Immature natural killer cell (primary cell): ENCODE results near the gene HARBI1. TPM values are rescaled to one million over a fixed set of nuclear protein-coding genes. Genes with fewer than 3 reads are reported as not detected.

Experiments
- DNase-seq, 3 donors: peaks; one replicate each; pipeline ENCODE4 v3.0.0; 2022; ENCODE audit warnings: mixed read lengths in 1 of 3
- H3K27ac Mint-ChIP-seq, 6 donors: one replicate each; pipeline ENCODE4 v1.8.0; 2020; ENCODE audit warnings: mixed read lengths in 6 of 6, mild to moderate bottlenecking in 5 of 6, inconsistent platforms in 4 of 6, moderate library complexity in 3 of 6
- H3K27me3 Mint-ChIP-seq, 3 donors: one replicate each; pipeline ENCODE4 v1.8.0; 2020 to 2021; ENCODE audit warnings: low read depth in 3 of 3, mild to moderate bottlenecking in 3 of 3, mixed read lengths in 3 of 3, moderate library complexity in 3 of 3, inconsistent platforms in 1 of 3
- H3K36me3 Mint-ChIP-seq, 3 donors: one replicate each; pipeline ENCODE4 v1.8.0; 2020; ENCODE audit warnings: mixed read lengths in 3 of 3, inconsistent platforms in 2 of 3, mild to moderate bottlenecking in 2 of 3
- H3K4me1 Mint-ChIP-seq, 2 donors: one replicate each; pipeline ENCODE4 v1.8.0; 2020; ENCODE audit warnings: inconsistent platforms in 2 of 2, mild to moderate bottlenecking in 2 of 2, mixed read lengths in 2 of 2, moderate library complexity in 1 of 2
- H3K4me3 Mint-ChIP-seq, 5 donors: one replicate each; pipeline ENCODE4 v1.8.0; 2020; ENCODE audit warnings: mild to moderate bottlenecking in 5 of 5, mixed read lengths in 5 of 5, inconsistent platforms in 3 of 5, moderate library complexity in 3 of 5
- H3K9me3 Mint-ChIP-seq, 6 donors: one replicate each; pipeline ENCODE4 v1.8.0; 2020; ENCODE audit warnings: mild to moderate bottlenecking in 6 of 6, mixed read lengths in 6 of 6, inconsistent platforms in 4 of 6, moderate library complexity in 3 of 6
- polyA plus RNA-seq, 3 donors: library from polyadenylated mRNA; unstranded; fragments of 300-500 nt; fragmentation: Illumina TruSeq; gene quantifications; one replicate each; pipeline ENCODE4 v1.2.3, GENCODE V29; 2021

HARBI1 gene
- polyA plus RNA-seq, 3 donors from 2014 or later, result 1.3 to 9.9 (median 2.9) TPM

DNA sequence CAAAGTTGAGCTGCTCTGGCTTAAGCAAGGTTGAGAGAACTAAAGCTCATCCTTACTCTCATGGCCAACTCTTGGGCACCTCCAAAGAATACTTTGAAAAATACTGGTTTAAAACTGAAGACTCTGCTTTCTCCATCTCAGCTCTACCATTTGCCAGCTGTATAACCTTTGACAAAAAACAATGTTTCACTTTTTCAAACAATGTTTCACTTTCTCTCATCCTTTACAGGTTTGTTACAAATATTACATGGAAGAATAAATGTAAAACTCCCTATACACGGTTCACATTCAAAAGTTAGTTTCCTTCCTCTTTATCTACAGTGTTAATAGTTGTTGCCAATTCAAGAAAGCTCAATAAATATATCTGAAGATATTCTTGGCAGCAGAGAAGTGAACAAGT is 42.4 kb downstream of the HARBI1 start:
- H3K4me3 Mint-ChIP-seq, result no peak overlapping the region
- no peaks in the 10 kb centered on the region for H3K27me3 Mint-ChIP-seq
- no peak for DNase-seq
- H3K27ac Mint-ChIP-seq, result peak overlapping the region in 3 of 6 donors; percentile 25 to 48 (median 46)
- H3K36me3 Mint-ChIP-seq, result peaks cover 0 to 12% (median 4%) of the 10 kb centered on the region in 3 donors
- peaks cover 38 to 62% of the 10 kb centered on the region in 2 donors for H3K4me1 Mint-ChIP-seq
- H3K9me3 Mint-ChIP-seq, result no peaks in the 10 kb centered on the region

DNA sequence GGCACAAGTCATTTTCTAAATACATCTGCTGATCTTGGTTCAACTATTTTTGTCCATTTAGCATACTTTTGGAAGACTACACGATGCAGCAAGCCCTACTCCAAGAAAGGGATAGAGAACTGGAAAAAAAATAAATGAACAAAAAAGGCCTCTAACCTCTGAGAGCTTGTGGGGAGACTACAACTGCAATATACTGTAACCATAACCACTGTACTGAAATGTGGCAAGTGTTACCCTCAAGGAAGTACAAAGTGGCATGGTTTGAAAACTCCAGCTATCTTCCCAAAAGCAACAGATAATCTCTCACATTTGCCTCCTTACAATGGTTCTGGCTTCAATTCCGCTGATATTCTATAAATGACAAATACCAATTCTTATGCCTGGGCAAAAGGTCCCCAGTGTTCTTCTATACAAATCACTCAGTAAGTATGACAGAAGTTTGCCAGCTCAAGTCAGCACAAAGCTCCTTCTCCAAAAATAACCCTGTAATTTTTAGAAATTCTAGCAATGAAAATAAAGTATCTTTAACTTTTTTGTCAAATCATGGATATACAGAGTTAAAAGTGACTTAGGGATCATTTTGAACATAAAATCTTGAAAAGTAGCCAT is 46.1 kb downstream of the HARBI1 start:
- Mint-ChIP-seq H3K4me1 (peaks cover 30 to 38% of the 10 kb centered on the region in 2 donors), H3K4me3 (peak overlapping the region in 4 of 5 donors; percentile 19 to 49 (median 39)), H3K27ac (peak overlapping the region in 5 of 6 donors; percentile 8 to 43 (median 12)), H3K36me3 (peaks cover 0 to 11% (median 4%) of the 10 kb centered on the region in 3 donors), H3K27me3 (no peaks in the 10 kb centered on the region), H3K9me3 (no peaks in the 10 kb centered on the region)
- peak in 1 of 3 donors; percentile 8 for DNase-seq

DNA sequence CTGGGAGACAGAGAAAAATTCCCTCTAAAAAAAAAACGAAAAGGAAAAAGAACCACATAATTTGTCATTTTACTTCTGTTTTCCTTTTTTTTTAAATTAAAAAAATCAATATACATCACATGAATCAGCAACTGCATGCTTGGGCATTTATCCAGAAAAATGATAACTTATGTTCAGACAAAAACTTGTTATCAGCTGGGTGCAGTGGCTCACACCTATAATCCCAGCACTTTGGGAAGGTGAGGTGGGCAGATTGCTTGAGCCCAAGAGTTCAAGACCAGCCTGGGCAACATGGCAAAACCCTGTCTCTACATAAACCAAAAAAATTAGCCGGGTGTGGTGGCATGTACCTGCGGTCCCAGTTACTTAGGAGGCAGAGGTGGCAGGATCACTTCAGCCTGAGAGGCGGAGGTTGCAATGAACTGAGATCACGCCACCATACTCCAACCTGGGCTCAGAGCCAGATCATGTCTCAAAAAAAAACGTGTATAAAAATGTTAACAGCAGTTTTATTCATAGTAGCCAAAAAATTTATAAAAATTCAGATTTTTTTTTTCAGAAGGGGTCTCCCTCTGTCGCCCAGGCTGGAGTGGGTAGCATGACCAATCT is 51.7 kb downstream of the HARBI1 start:
- no peaks in the 10 kb centered on the region for H3K27me3 Mint-ChIP-seq
- H3K4me3 Mint-ChIP-seq, result no peak overlapping the region
- H3K36me3 Mint-ChIP-seq, result no peaks in the 10 kb centered on the region
- H3K9me3 Mint-ChIP-seq, result no peaks in the 10 kb centered on the region
- DNase-seq, result no peak
- H3K27ac Mint-ChIP-seq, result no peak overlapping the region
- peaks cover 18 to 28% of the 10 kb centered on the region in 2 donors for H3K4me1 Mint-ChIP-seq

DNA sequence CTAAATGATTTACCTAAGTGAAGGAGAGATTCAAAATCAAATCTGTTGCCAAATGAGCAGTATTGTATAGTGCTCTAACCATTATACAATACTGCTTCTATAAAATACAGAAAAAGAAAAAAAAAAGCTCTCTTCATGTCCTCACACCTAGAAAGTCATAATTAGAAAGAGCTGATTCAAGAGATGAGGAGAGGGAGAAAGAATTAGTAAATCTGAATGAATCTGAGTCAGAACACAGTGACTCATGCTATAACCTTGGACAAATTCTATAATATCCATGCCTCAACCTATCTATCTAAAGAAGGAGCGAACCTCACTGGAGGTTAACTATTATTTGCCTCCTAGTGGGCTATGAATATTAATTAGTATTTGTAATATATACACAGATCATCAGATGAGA is 52.6 kb downstream of the HARBI1 start:
- Mint-ChIP-seq H3K9me3 (no peaks in the 10 kb centered on the region), H3K36me3 (no peaks in the 10 kb centered on the region), H3K4me3 (no peak overlapping the region), H3K27ac (no peak overlapping the region), H3K4me1 (peaks cover 25 to 34% of the 10 kb centered on the region in 2 donors), H3K27me3 (no peaks in the 10 kb centered on the region)
- DNase-seq, result no peak

DNA sequence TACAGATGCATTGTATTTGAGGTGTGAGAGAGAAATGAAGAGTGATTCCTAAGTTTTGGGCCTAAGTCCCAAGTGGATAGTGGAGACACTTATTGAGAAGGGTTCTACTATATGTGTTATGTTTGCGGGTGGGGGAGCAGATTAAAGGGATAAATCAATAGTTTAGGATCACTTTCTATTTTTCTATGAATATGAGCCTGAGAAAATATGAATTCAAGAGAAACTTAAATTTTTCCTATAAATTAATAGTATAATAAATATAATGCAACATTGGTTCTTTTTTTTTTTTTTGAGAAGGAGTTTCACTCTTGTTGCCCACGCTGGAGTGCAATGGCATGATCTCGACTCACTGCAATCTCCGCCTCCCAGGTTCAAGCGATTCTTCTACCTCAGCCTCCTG is 54.5 kb downstream of the HARBI1 start:
- H3K4me3 Mint-ChIP-seq, result no peak overlapping the region
- DNase-seq, result no peak
- no peaks in the 10 kb centered on the region for H3K36me3 Mint-ChIP-seq
- H3K4me1 Mint-ChIP-seq, result peaks cover 34 to 44% of the 10 kb centered on the region in 2 donors
- no peaks in the 10 kb centered on the region for H3K27me3 Mint-ChIP-seq
- no peaks in the 10 kb centered on the region for H3K9me3 Mint-ChIP-seq
- H3K27ac Mint-ChIP-seq, result peak overlapping the region in 5 of 6 donors; percentile 7 to 31 (median 19)

DNA sequence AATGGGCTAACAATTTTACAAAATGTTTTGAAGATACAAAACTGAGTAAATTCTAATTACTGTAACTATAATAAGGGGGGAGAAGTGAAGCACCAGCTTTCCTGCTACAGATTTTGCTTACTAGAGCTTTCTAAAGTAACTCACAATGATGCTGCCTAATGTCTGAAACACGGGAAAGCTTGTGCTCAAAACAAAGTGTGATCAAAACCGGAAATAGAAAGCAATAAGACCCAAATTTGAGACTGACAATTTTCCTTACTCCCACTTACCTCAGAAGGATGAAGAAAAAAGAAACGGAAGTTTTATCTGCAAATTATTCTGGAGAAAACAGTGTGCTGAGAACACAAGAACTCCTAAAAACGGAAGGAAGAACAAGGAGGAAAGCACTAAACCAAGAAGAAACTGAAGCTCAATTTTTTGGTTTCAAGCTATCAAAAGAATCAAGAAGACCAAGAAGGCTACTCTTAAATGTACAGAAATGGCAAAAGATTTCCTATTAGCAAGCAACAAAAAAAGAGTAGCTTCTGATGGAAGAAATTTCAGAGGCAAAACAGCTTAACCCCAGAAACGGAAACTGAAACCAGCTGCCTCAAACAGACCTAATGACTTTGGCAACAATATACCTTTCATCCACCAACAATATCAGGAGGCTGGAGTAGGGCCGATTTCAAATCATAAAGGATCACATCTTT is 56.6 kb downstream of the HARBI1 start:
- Mint-ChIP-seq H3K4me3 (peak overlapping the region; percentile 85 to 91 (median 88)), H3K9me3 (no peaks in the 10 kb centered on the region), H3K4me1 (peaks cover 39 to 57% of the 10 kb centered on the region in 2 donors), H3K36me3 (no peaks in the 10 kb centered on the region), H3K27me3 (no peaks in the 10 kb centered on the region), H3K27ac (peak overlapping the region; percentile 80 to 99 (median 93))
- peak; percentile 12 to 32 (median 31) for DNase-seq

DNA sequence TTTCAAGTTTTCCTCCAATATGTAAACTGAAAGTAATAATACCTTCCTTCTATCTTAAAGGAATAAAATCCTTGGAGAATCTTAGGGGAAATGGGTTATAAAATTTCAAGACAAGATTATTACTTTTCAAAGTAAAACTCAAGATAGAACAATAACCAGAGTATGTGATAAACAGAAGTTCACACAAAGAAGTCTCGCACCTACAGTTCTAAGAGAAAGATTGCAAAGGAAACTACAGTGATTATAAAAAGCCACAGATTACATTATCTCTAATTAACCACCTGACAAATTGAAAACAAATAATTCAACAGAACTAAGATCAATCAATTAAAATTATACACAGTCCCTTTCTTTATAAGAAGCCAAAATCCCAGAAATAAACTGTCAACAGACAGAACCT is 57.2 kb downstream of the HARBI1 start:
- H3K9me3 Mint-ChIP-seq, result no peaks in the 10 kb centered on the region
- H3K4me1 Mint-ChIP-seq, result peaks cover 44 to 63% of the 10 kb centered on the region in 2 donors
- H3K36me3 Mint-ChIP-seq, result no peaks in the 10 kb centered on the region
- peak overlapping the region; percentile 85 to 91 (median 88) for H3K4me3 Mint-ChIP-seq
- no peaks in the 10 kb centered on the region for H3K27me3 Mint-ChIP-seq
- DNase-seq, result peak in 1 of 3 donors; percentile 4
- peak overlapping the region; percentile 80 to 99 (median 93) for H3K27ac Mint-ChIP-seq

DNA sequence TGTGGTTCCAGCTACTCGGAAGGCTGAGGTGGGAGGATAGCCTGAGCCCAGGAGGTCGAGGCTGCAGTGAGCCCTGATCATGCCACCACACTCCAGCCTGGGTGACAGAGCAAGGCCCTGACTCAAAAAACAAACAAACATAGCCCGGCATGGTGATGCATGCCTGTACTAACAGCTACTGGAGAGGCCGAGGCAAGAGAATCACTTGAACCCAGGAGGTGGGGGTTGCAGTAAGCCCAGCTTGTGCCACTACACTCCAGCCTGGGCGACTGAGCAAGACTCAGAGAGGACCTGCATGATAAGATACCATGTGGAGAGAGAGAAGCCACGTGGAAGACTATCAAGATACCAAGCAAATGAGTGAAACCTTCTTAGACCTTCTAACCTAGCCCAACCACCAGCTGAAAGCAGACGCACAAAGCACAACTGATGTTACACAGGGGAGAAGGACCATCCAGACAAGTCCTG is 59.3 kb downstream of the HARBI1 start:
- no peaks in the 10 kb centered on the region for H3K9me3 Mint-ChIP-seq
- H3K27me3 Mint-ChIP-seq, result no peaks in the 10 kb centered on the region
- no peak for DNase-seq
- peak overlapping the region in 2 of 6 donors; percentile 15 to 51 for H3K27ac Mint-ChIP-seq
- H3K36me3 Mint-ChIP-seq, result no peaks in the 10 kb centered on the region
- peaks cover 55 to 80% of the 10 kb centered on the region in 2 donors for H3K4me1 Mint-ChIP-seq
- peak overlapping the region in 1 of 5 donors; percentile 26 for H3K4me3 Mint-ChIP-seq

DNA sequence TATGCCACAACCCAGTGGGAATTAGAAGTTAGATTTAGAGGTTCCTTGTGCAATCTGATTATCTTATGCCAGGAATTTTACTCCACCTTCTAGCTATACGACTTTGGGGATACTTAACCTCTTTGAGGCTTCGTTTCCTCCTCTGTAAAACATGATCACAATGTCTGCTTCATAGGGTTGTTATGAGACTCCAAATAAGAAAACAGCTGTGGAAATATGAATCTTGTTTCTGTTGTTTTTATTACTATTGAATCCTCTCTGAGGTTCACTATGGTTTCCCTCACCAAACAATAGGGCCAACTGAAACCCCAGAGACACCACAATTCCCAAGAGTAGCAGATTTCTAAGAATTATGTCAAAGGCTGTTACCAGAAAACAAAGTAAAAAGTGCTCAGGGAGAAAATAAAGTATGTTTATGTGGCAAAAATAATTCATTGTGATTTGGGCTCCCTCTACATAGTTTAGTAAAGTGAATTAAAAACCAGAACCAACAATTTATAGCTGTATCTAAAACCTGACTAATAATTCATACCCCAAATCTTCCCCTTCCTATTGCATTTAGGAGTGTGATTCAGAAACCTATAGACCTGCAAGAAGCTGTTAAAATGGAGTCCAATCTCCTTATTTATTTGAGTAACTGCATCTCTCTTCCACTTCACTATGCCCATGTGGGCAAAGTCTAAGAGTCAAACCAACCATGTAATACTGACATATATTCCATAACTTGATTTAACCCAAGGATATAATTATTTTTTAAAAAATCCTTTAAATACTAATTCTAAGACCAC is 61.6 kb downstream of the HARBI1 start:
- H3K27me3 Mint-ChIP-seq, result no peaks in the 10 kb centered on the region
- H3K27ac Mint-ChIP-seq, result peak overlapping the region in 4 of 6 donors; percentile 1 to 49 (median 37)
- no peak for DNase-seq
- no peaks in the 10 kb centered on the region for H3K9me3 Mint-ChIP-seq
- no peaks in the 10 kb centered on the region for H3K36me3 Mint-ChIP-seq
- peaks cover 46 to 64% of the 10 kb centered on the region in 2 donors for H3K4me1 Mint-ChIP-seq
- H3K4me3 Mint-ChIP-seq, result no peak overlapping the region

DNA sequence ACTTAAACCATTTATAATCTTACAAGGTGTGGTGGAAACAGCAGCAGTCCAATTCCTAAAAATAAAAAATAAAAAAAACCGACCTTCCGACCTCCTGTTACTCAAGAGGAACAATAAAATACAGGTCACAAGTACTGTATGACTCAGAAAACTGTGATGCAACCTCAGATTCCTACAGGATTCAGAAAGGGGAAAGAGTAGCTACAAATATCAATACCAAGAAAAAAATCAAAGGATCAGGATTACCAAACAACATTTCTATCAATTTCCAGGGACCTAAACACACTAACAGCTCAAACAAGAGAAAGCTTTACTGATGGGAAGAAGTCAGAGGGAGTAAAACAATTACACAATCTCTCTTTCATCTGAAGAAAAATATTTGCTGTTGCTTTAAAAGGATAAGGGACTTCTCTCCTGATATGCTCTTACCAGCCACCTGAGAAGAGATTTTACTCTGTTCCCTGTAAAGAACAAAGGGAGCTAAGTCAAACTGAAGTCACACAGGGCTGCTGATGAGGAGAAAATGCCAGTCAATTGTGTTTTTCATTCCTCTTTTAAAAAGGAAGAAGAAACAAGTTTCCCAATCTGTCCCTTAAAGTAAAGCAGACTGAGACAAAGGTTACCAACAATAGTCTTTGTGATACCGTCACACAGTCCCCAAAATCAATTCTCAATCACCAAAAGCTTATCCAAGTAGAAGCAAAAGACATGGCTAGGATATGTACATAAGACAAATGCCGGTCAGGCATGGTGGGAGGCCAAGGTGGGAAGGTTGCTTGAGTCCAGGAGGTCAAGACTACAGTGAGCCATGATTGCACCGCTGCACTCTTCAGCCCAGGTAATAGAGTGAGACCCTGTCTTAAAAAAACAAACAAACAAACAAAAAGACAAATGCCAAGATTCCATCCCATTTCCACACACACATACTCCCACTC is 62.5 kb downstream of the HARBI1 start:
- Mint-ChIP-seq H3K4me1 (peaks cover 39 to 61% of the 10 kb centered on the region in 2 donors), H3K36me3 (no peaks in the 10 kb centered on the region), H3K4me3 (no peak overlapping the region), H3K27ac (peak overlapping the region in 4 of 6 donors; percentile 37 to 72 (median 66)), H3K27me3 (no peaks in the 10 kb centered on the region), H3K9me3 (no peaks in the 10 kb centered on the region)
- no peak for DNase-seq

DNA sequence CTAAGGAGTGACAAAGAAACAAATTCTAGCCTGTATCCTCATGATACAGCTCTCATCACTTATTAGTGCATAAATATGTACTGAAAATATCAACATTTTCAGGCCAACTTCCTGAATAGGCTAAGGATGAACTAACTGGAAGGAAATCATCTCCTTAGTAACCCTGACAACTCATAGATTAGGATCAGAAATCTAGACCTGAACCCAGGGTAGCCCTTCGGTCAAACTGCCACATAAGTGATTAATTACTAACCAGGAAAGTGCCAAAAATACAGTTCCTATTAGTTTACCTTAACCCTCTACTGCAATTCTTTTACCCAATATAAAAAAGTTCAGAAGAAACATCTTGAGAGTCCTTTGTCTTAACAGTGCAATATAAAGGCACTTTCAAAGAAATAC is 63.2 kb downstream of the HARBI1 start:
- Mint-ChIP-seq H3K27ac (peak overlapping the region in 2 of 6 donors; percentile 5 to 32), H3K27me3 (no peaks in the 10 kb centered on the region), H3K4me3 (no peak overlapping the region), H3K4me1 (peaks cover 33 to 60% of the 10 kb centered on the region in 2 donors), H3K36me3 (no peaks in the 10 kb centered on the region), H3K9me3 (no peaks in the 10 kb centered on the region)
- no peak for DNase-seq
